H54 (cell line): ENCODE data around the gene PCDHA9.

Experiments used
- DNase-seq: peaks from one replicate; pipeline ENCODE4 v3.0.0; 2011; ENCODE audit warnings: low spot score, mixed read lengths; ENCODE audit not compliant: insufficient read length
- FAIRE-seq: peaks from 3 replicates; lab custom pipeline; 2011; peaks lifted over from hg19 to GRCh38; lab: Jason Lieb, UNC
- POLR2A ChIP-seq: IDR thresholded peaks from 2 replicates; pipeline ENCODE4 v1.6.1; 2011; ENCODE audit warnings: low read depth, mild to moderate bottlenecking, low read length

The PCDHA9 gene

GRCh38 chr5:140881889-140882590 is 33.9 kb downstream of the PCDHA9 start, which contains the start of gene PCDHA13:
Gene PCDHA13 (plus strand): TSS chr5:140882124. CDS start chr5:140882269, 145 bp downstream.
- FAIRE-seq (no peak), DNase-seq (no peak)
- no peak for TF ChIP-seq POLR2A

GRCh38 chr5:140882591-140882899 is 34.4 kb downstream of the PCDHA9 start:
- DNase-seq (no peak), FAIRE-seq (peak; percentile 6)
- no peak for TF ChIP-seq POLR2A

GRCh38 chr5:140883373-140883772 is 35.2 kb downstream of the PCDHA9 start:
- DNase-seq (no peak), FAIRE-seq (no peak)
- no peak for TF ChIP-seq POLR2A

GRCh38 chr5:140883927-140884697 is 35.9 kb downstream of the PCDHA9 start:
- FAIRE-seq (no peak), DNase-seq (no peak)

More at GRCh38 chr5:140883927-140884697, 35.9 kb downstream of the PCDHA9 start:
- no peak for TF ChIP-seq POLR2A
